Stomach (tissue), 9 donors: ENCODE measurements around the gene PHF21B. TPM values are rescaled to one million over a fixed set of nuclear protein-coding genes. Genes with fewer than 3 reads are reported as not detected.

Experiments used
- DNase-seq, 2 donors: peaks; one replicate each; pipeline versions ENCODE4 v3.0.0 to v3.0.0-alpha.2; 2013 to 2019
- H3K27ac ChIP-seq, 5 donors: fragments of 200-600 bp in 4 of 5; sonication (generic) in 4 of 5; one replicate each; pipeline ENCODE4 v1.5.1; 2013 to 2019; ENCODE audit warnings: mild to moderate bottlenecking in 1 of 5, moderate library complexity in 1 of 5
- H3K27me3 ChIP-seq, 3 donors: fragments of 200-600 bp; sonication (generic); one replicate each; pipeline ENCODE4 v1.5.1; 2017 to 2019; ENCODE audit warnings: mixed run types in 1 of 3
- H3K36me3 ChIP-seq, 4 donors: fragments of 200-600 bp; sonication (generic); 1 replicate in 3 of 4; 2 replicates in 1 of 4; pipeline ENCODE4 v1.5.1; 2016 to 2019
- H3K4me1 ChIP-seq, 4 donors: fragments of 200-600 bp; sonication (generic); one replicate each; pipeline ENCODE4 v1.5.1; 2016 to 2019
- H3K4me3 ChIP-seq, 4 donors: fragments of 200-600 bp; sonication (generic) in 3 of 4; one replicate each; pipeline ENCODE4 v1.5.1; 2016 to 2019; ENCODE audit warnings: mild to moderate bottlenecking in 1 of 4
- H3K9me3 ChIP-seq, 4 donors: fragments of 200-600 bp; sonication (generic); one replicate each; pipeline ENCODE4 v1.5.1; 2016 to 2019
- EP300 ChIP-seq: sonication (generic); formaldehyde crosslinking; IDR thresholded peaks from one replicate; pipeline ENCODE4 v1.6.1; 2017; ENCODE audit warnings: antibody characterized with exemption
- POLR2A ChIP-seq, 4 donors: fragments of 450-650 bp; IDR thresholded peaks; one replicate each; pipeline ENCODE4 v1.6.1; 2016; ENCODE audit warnings: antibody characterized with exemption in 4 of 4, control low read depth in 2 of 4, mild to moderate bottlenecking in 1 of 4, moderate library complexity in 1 of 4
- POLR2AphosphoS5 ChIP-seq, 3 donors: sonication (generic); formaldehyde crosslinking; IDR thresholded peaks; one replicate each; pipeline ENCODE4 v1.6.1; 2016; ENCODE audit warnings: antibody characterized with exemption in 3 of 3
- WGBS, 5 donors: extraction: QIAGEN DNeasy Blood & Tissue Kit in 3 of 5; methylation state at CpG; one replicate each; pipeline versions ENCODE4 v1.1.5 to v1.1.7; 2013 to 2018; 5-methylcytosine and 5-hydroxymethylcytosine counted together
- intact Hi-C: fragments of 100-400 bp; cut with DNase I; formaldehyde crosslinking; loops from one replicate; pipeline ENCODE4 v1.15.1; 2023; ENCODE audit warnings: low total_unique reads
- polyA plus RNA-seq, 3 donors: library from polyadenylated mRNA; stranded (reverse); fragments of 200-250 nt; gene quantifications; one replicate each; pipeline ENCODE4 v1.2.3, GENCODE V29; 2013
- total RNA-seq, 5 donors: library from RNA; depleted of rRNA; stranded (reverse); fragments of >200 nt; gene quantifications; one replicate each; pipeline versions ENCODE4 v1.1.0 to v1.2.3, GENCODE V29; 2014 to 2016
- TF ChIP-seq, protein P1 (sequence below), 7 experiments: fragments of 450-650 bp in 4 of 7; fragments of 200-600 bp in 3 of 7; sonication (generic) in 3 of 7; IDR thresholded peaks; one replicate each; pipeline ENCODE4 v1.5.1; 2016 to 2019; ENCODE audit warnings: antibody characterized with exemption in 7 of 7, control low read depth in 2 of 7, mild to moderate bottlenecking in 1 of 7
- donor health status: healthy with polysubstance abuse.
- donor health status: Bipolar disorder and iron deficiency.
- donor health status: healthy.

Gene PHF21B
- total and polyA plus RNA-seq, 8 donors, result 0.12 to 0.45 (median 0.26) TPM; not detected in 4

DNA sequence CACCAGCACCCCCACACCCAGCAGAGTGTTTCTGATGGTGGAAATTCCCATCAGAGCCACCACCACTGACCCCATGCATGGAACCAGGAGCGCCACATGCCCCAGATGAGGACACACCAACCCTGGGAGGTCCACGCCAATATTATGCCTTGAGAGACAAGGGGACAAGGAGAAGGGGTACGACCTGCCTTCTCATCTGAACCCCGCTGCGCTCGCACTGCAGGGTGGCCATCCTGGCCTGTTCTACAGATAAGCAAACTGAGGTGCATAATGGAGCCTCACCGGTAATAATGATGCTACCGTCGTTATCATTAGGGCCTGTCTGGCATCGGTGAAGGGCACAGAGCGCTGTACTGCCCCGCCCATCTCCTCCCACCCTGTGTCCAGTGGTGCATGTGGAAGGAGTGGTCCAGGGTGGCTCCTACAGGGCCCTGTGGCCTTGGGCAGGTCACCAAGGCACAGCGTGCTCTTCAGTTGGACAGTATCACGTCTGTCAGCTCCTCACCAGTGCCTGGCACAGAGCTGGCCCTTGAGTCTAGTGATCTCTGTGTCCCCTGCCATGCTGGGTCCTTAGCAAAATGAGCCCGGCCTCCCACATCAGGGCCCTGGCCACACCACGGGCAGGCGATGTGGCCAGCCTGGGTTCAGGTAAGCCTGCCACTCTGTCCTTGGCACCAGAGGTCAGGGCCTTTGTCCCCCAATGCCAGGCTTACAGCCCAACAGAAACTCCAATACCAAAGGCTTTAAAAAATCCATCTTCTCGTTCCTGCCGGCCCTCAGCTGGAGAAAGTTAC is 92.2 kb downstream of the PHF21B start:
- 83 to 89% (median 89%) methylated on average over 16 to 19 of the region's 19 CpGs for WGBS, 5 donors

DNA sequence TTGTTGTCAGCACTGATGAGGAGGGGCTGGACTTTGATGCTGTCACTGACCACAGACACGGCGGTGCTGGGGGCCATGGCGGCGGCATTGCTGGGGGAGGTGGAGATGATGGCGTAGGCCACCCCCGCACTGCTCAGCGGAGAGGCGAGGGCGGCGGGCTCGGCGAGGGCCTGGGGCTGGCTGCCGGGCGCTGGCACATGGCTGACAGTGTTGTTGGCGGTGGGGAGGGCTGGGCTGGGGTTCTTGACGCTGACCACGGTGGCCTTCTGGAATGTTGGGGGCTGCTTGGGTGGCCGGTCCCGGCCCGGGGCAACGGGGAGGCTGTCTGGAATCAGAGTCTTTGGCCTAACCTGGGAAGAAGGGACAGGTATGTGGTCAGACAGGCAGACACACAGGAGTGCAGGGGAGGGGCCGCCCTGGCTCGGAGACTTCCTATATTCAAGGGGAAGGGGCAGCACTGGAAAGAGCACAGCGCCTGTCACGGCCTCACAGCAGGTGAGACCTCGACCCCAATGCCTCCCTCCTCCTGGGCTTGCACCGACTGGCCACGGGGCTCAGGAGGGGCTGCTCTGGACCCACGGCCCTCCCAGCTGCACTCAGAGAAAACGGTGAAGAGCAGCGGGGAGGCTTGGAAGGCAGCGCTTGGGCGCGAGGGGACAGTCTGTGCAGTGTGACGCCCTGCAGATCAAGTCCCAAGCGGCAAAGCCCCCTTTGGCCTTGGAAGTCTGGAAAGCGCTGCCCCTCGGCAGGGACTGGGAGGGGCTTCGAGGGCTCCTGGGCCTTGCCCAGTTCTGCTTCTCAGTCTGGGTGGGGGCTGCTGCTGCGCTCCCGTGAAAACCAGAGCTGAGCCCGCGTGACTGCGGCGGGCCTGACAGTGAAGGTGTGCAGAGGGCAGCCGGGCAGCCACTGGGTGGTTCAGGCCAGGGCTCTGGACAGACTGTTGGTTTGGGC is 93.2 kb downstream of the PHF21B start:
- Histone ChIP-seq H3K9me3 (peaks cover 0 to 3% (median 2%) of the 10 kb centered on the region in 4 donors), H3K36me3 (peaks cover 0 to 13% (median 0%) of the 10 kb centered on the region in 4 donors), H3K4me3 (no peak overlapping the region), H3K27me3 (peaks cover 0 to 3% (median 0%) of the 10 kb centered on the region in 3 donors), H3K4me1 (no peaks in the 10 kb centered on the region), H3K27ac (no peak overlapping the region)
- TF ChIP-seq POLR2AphosphoS5 (IDR thresholded peaks at IDR 0.05), result no peak
- TF ChIP-seq POLR2A (IDR thresholded peaks at IDR 0.05), result no peak
- no peak for TF ChIP-seq EP300
- TF ChIP-seq, protein P1, sequence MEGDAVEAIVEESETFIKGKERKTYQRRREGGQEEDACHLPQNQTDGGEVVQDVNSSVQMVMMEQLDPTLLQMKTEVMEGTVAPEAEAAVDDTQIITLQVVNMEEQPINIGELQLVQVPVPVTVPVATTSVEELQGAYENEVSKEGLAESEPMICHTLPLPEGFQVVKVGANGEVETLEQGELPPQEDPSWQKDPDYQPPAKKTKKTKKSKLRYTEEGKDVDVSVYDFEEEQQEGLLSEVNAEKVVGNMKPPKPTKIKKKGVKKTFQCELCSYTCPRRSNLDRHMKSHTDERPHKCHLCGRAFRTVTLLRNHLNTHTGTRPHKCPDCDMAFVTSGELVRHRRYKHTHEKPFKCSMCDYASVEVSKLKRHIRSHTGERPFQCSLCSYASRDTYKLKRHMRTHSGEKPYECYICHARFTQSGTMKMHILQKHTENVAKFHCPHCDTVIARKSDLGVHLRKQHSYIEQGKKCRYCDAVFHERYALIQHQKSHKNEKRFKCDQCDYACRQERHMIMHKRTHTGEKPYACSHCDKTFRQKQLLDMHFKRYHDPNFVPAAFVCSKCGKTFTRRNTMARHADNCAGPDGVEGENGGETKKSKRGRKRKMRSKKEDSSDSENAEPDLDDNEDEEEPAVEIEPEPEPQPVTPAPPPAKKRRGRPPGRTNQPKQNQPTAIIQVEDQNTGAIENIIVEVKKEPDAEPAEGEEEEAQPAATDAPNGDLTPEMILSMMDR (IDR thresholded peaks at IDR 0.05), result no peak
- intact Hi-C loops, result no loop called here
- DNase-seq, result no peak
- 78 to 89% (median 87%) methylated on average over 35 to 46 of the region's 46 CpGs for WGBS, 5 donors

More for the DNA sequence above, 92.2 kb downstream of the PHF21B start:
- Histone ChIP-seq H3K27me3 (no peaks in the 10 kb centered on the region), H3K36me3 (peaks cover 0 to 5% (median 0%) of the 10 kb centered on the region in 4 donors), H3K4me1 (no peaks in the 10 kb centered on the region), H3K4me3 (no peak overlapping the region), H3K27ac (no peak overlapping the region), H3K9me3 (no peaks in the 10 kb centered on the region)
- no peak for DNase-seq
- TF ChIP-seq EP300 (no peak), POLR2AphosphoS5 (IDR thresholded peaks at IDR 0.05) (no peak), POLR2A (IDR thresholded peaks at IDR 0.05) (no peak)
- TF ChIP-seq, protein P1 (IDR thresholded peaks at IDR 0.05), result no peak
- intact Hi-C loops, result no loop called here

DNA sequence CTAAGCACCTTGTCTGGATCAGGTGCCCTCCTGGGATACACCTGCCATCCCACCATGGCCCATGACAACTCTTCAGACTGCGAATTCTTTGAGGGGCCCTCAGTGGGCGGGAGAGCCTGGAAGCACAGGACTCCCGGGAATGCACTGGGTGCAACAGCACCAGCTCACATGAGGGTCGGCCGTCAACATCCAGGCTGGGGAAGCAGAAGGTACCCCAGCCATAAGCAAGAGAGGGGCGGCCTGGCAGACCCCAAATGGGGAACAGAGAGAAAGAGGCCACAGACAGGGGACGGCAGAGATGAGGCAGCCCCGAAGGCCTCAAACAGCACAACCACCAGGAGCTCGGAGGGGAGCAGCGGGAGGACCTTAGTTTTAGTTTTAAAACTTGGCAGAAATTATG is 94.4 kb downstream of the PHF21B start:
- WGBS, 5 donors, result 79 to 92% (median 86%) methylated on average over 7 to 10 of the region's 10 CpGs
- Histone ChIP-seq H3K4me3 (no peak overlapping the region), H3K27ac (no peak overlapping the region), H3K4me1 (no peaks in the 10 kb centered on the region), H3K27me3 (peaks cover 0 to 3% (median 0%) of the 10 kb centered on the region in 3 donors), H3K9me3 (peaks cover 0 to 9% (median 8%) of the 10 kb centered on the region in 4 donors), H3K36me3 (peaks cover 0 to 19% (median 0%) of the 10 kb centered on the region in 4 donors)
- TF ChIP-seq EP300 (no peak), POLR2A (IDR thresholded peaks at IDR 0.05) (no peak), POLR2AphosphoS5 (IDR thresholded peaks at IDR 0.05) (no peak)
- TF ChIP-seq, protein P1 (IDR thresholded peaks at IDR 0.05), result no peak
- DNase-seq, result no peak
- intact Hi-C loops, result no loop called here
